Fibroblast of skin of left biceps (primary cell): Measurements from ENCODE around the gene EARS2.
A peak's percentile ranks its signal among the peaks of the same experiment; 100 is the strongest.
"Not testable (repeated sequence)": the region's sequence is repeated elsewhere in the genome, so short reads cannot be mapped to it uniquely, and the experiment has no call there.

Experiments
- DNase-seq, 2 experiments: peaks; one replicate each; pipeline ENCODE4 v3.0.0-alpha.2; 2013; ENCODE audit warnings: low read depth in 2 of 2

Gene EARS2

GRCh38 chr16:23505671-23506605 lies 51.2 kb downstream of the EARS2 start:
- DNase-seq: no peak

GRCh38 chr16:23505180-23505665 lies 51.9 kb downstream of the EARS2 start:
- no peak for DNase-seq

GRCh38 chr16:23504453-23505179 lies 52.5 kb downstream of the EARS2 start:
- DNase-seq: peak; percentile 55 to 58

- DNase-seq: peak in 1 of 2 experiments; percentile 18
Observed at GRCh38 chr16:23504076-23504452, 53.1 kb downstream of the EARS2 start.

- no peak for DNase-seq
Observed at GRCh38 chr16:23502466-23502865, 54.7 kb downstream of the EARS2 start.

GRCh38 chr16:23501291-23501690 lies 55.9 kb downstream of the EARS2 start:
- no peak for DNase-seq

- DNase-seq: no peak
Observed at GRCh38 chr16:23500862-23501225, 56.3 kb downstream of the EARS2 start.

GRCh38 chr16:23500212-23500861 lies 56.8 kb downstream of the EARS2 start:
- DNase-seq: no peak

GRCh38 chr16:23499801-23500200 lies 57.3 kb downstream of the EARS2 start:
- DNase-seq: no peak

- no peak for DNase-seq
Observed at GRCh38 chr16:23498863-23499262, 58.3 kb downstream of the EARS2 start.

- DNase-seq: no peak
Observed at GRCh38 chr16:23497543-23497868, 59.6 kb downstream of the EARS2 start.

GRCh38 chr16:23496821-23497542 lies 60.2 kb downstream of the EARS2 start:
- no peak for DNase-seq

- no peak for DNase-seq
Observed at GRCh38 chr16:23495671-23496070, 61.5 kb downstream of the EARS2 start.

- DNase-seq: no peak
Observed at GRCh38 chr16:23494188-23494587, 63.0 kb downstream of the EARS2 start.

GRCh38 chr16:23491490-23492391 lies 65.4 kb downstream of the EARS2 start:
- no peak for DNase-seq

- no peak for DNase-seq
Observed at GRCh38 chr16:23486480-23486879, 70.7 kb downstream of the EARS2 start.

- DNase-seq: no peak
Observed at GRCh38 chr16:23485841-23486240, 71.3 kb downstream of the EARS2 start.

GRCh38 chr16:23485257-23485614 lies 71.9 kb downstream of the EARS2 start:
- DNase-seq: no peak

- DNase-seq: no peak
Observed at GRCh38 chr16:23484510-23485256, 72.5 kb downstream of the EARS2 start.

GRCh38 chr16:23483492-23483891 lies 73.7 kb downstream of the EARS2 start:
- DNase-seq: not testable (repeated sequence)
